Panc1 (cell line): ENCODE results near the gene MAP3K2. TPM values are rescaled to one million over a fixed set of nuclear protein-coding genes. Genes with fewer than 3 reads are reported as not detected.

Experiments used
- ATAC-seq: fragments of 200-7000 bp; cut with Tn5 transposase; 2 replicates; pipeline ENCODE4 v1.9.1; 2020; ENCODE audit warnings: mild to moderate bottlenecking, moderate library complexity
- BruUV-seq: library from RNA; stranded (reverse); fragments of 400-500 nt; replicated peaks from 2 replicates; lab custom pipeline; 2021; lab: Mats Ljungman, UMichigan
- CTCF ChIA-PET: fragments of 300-600 bp; sonication (Branson Sonifier 250); formaldehyde crosslinking; loops from one replicate; lab custom pipeline; 2022; ENCODE audit warnings: antibody characterized with exemption; lab: Charles Lee
- POLR2A ChIA-PET: fragments of 300-600 bp; sonication (Branson Sonifier 250); formaldehyde crosslinking; loops from one replicate; lab custom pipeline; 2022; ENCODE audit warnings: antibody characterized with exemption; lab: Charles Lee
- DNase-seq: peaks from one replicate; pipeline ENCODE4 v3.0.0-alpha.2; 2010; ENCODE audit warnings: low read depth, low spot score
- H3K27ac ChIP-seq: 2 replicates; pipeline ENCODE4 v1.5.1; 2011; ENCODE audit warnings: mild to moderate bottlenecking, low read length, inconsistent platforms
- H3K27me3 ChIP-seq: fragments of 200-500 bp; sonication (Bioruptor generic); 2 replicates; pipeline ENCODE4 v1.6.0; 2014; ENCODE audit warnings: low read length, inconsistent platforms; ENCODE audit not compliant: control insufficient read depth, insufficient read depth
- H3K36me3 ChIP-seq: fragments of 200-500 bp; sonication (Bioruptor generic); 2 replicates; pipeline ENCODE4 v1.5.1; 2014; ENCODE audit warnings: inconsistent platforms, mild to moderate bottlenecking, low read length, moderate library complexity; ENCODE audit not compliant: control insufficient read depth, insufficient read depth
- H3K4me1 ChIP-seq: 2 replicates; pipeline ENCODE4 v1.5.1; 2011; ENCODE audit warnings: inconsistent platforms, mild to moderate bottlenecking, low read length, moderate library complexity; ENCODE audit not compliant: control insufficient read depth, insufficient read depth
- H3K4me3 ChIP-seq, 2 experiments: 2 replicates each; pipeline ENCODE4 v1.5.1; 2011 to 2012; ENCODE audit warnings: low read depth in 2 of 2, low read length in 2 of 2, mild to moderate bottlenecking in 2 of 2, inconsistent platforms in 1 of 2, moderate library complexity in 1 of 2
- H3K9me3 ChIP-seq: fragments of 200-500 bp; sonication (Bioruptor generic); 2 replicates; pipeline ENCODE4 v1.5.1; 2014; ENCODE audit warnings: low read depth, mild to moderate bottlenecking, inconsistent platforms, low read length, moderate library complexity; ENCODE audit not compliant: control insufficient read depth, insufficient read depth
- CTCF ChIP-seq: fragments of 450-650 bp; IDR thresholded peaks from 2 replicates; pipeline ENCODE4 v1.5.1; 2017; ENCODE audit warnings: mild to moderate bottlenecking
- POLR2AphosphoS5 ChIP-seq: IDR thresholded peaks from 2 replicates; pipeline ENCODE4 v1.6.1; 2012; ENCODE audit warnings: mild to moderate bottlenecking, low read depth, low read length, moderate library complexity
- REST ChIP-seq, 2 experiments: IDR thresholded peaks; 2 replicates each; pipeline ENCODE4 v1.6.1; 2011 to 2012; ENCODE audit warnings: low read depth in 2 of 2, control low read depth in 1 of 2, low read length in 1 of 2, mild to moderate bottlenecking in 1 of 2, moderate library complexity in 1 of 2; ENCODE audit not compliant: insufficient read depth in 1 of 2
- SIN3A ChIP-seq: IDR thresholded peaks from 2 replicates; pipeline ENCODE4 v1.6.1; 2012; ENCODE audit warnings: low read depth, mild to moderate bottlenecking, low read length, moderate library complexity, borderline replicate concordance; ENCODE audit not compliant: insufficient read depth
- TCF7L2 ChIP-seq: IDR thresholded peaks from 2 replicates; pipeline ENCODE4 v1.6.1; 2011; ENCODE audit warnings: mild to moderate bottlenecking, low read depth, low read length, inconsistent platforms
- in situ Hi-C: cut with HindIII; loops from 2 replicates; pipeline ENCODE4 v1.10.0; 2016; ENCODE audit warnings: low sequenced_read_pairs, low pct_unique_long_range_greater_than_20kb
- intact Hi-C: fragments of 100-400 bp; cut with micrococcal nuclease; formaldehyde crosslinking; loops from one replicate; pipeline ENCODE4 v1.10.0; 2022; ENCODE audit not compliant: unreplicated experiment
- total RNA-seq: library from RNA; stranded (reverse); gene quantifications from one replicate; pipeline ENCODE4 v1.2.1, GENCODE V29; 2021; ENCODE audit not compliant: unreplicated experiment

Gene MAP3K2
- total RNA-seq, 1 experiment from 2014 or later: 70.6 TPM

DNA sequence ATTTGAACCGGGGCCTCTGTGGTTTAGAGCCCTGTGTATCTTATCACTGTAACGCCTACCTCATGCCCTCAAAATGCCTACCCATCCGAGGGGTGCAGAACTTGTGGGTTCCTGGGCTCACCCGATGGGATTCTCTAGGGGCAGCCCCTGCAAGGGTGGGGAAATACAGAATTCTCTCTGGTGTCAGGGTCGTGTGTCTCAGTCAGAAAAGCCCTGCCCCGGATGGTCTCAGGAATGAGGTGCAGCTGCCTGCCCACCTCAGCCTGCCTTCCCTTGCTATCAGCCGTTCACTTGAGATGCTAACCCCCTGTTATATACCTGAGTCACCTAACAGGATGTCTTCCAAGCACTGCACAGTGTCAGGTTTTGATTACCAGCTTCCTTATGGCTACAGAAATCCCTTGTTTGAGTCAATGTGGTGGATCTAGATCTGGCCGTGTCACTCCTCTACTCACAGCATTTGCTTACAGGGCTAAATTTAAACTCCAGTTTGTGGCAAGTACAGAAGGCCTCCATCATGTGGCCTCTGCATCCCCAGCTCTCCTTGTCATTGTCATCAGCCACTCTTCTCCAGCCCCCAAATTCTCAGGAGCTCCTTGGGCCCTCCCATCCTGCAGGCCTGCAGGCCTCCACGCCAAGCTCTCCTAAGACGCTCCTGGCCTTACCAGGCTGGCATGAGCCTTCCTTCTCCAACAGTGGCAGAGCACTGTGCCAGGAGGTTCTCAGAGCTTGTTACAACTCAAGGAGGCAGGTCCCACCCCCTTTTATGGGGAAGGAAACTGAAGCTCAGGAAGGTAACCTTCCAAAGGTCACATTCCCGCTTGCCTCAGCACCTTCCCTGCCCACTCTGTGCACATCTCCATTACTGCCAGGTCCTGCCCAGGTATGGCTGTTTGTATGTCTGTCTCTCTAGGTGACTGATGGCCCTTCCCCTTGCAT lies 14.3 kb upstream of the MAP3K2 start:
- ChIA-PET CTCF (interaction anchor here (0.6 kb wide), 1 partner anchor 13 kb away, joined by 3 read pairs; no protein-coding TSS in a partner anchor), POLR2A (no interaction called here)
- ATAC-seq (no peak), DNase-seq (no peak)
- no TSS peak for BruUV-seq
- intact Hi-C loops (no loop called here), in situ Hi-C loops (no loop called here)
- TF ChIP-seq REST (IDR thresholded peaks at IDR 0.05; ENCODE audit: insufficient read depth in 1 of 2, low read depth in 2 of 2, low read length in 1 of 2): no peak
- TF ChIP-seq SIN3A: no peak
- no peak for TF ChIP-seq POLR2AphosphoS5
- TF ChIP-seq CTCF: no peak
- TF ChIP-seq TCF7L2: no peak
- Histone ChIP-seq H3K27ac (peak overlapping the region; percentile 10; the same call in 1 of the 2 replicates), H3K4me3 (no peak overlapping the region), H3K36me3 (no peaks in the 10 kb centered on the region), H3K27me3 (no peaks in the 10 kb centered on the region), H3K4me1 (peaks cover 59% of the 10 kb centered on the region), H3K9me3 (no peaks in the 10 kb centered on the region)

DNA sequence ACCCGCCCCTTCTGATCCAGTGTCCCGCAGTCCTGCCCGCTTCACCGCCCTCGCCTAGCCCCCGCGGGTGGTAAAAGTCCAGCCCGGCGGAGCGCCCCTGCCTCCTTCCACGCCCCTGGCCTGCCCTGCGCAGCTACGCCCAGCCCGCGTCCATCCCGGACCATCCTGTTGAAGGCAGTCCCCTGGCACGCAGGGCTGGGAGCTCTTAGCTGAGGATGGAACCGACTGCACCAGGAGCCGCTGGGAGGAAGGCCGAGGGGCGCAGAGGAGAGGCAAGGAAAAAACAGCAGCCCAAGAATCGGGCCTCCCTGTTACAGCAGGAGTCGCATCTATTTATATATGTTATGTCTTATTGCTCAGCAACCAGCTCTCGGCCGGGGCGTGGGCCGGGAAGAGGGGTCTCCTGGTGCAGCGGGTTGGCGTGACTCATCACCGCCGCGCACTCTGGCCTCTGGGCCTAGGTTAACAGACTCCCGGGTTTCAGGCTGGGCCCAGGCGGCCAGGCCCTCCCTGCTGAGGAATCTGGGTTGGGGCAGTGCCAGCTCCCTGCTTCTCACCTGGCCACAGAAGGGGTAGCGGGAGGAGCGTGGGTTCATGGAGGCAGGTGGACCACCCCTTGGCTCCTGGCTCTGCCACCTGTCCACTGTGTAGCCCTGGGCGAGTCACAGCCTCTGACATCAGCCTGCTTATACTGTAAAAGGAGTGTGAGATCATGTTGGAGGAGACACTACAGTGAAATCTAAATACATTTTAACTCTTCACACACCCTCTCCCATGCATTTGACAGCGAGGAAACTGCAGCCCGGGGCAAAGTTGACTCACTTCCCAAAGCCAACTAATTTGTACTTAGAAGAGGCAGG lies 13.4 kb upstream of the MAP3K2 start:
- BruUV-seq: no TSS peak
- H3K9me3 ChIP-seq: no peaks in the 10 kb centered on the region
- H3K4me3 ChIP-seq: no peak overlapping the region
- ChIA-PET CTCF (no interaction called here), POLR2A (no interaction called here)
- H3K4me1 ChIP-seq: peaks cover 55% of the 10 kb centered on the region
- intact Hi-C loops (no loop called here), in situ Hi-C loops (no loop called here)
- H3K36me3 ChIP-seq: no peaks in the 10 kb centered on the region
- ATAC-seq (no peak), DNase-seq (no peak)
- no peak for TF ChIP-seq TCF7L2
- H3K27me3 ChIP-seq: no peaks in the 10 kb centered on the region
- H3K27ac ChIP-seq: peak overlapping the region; percentile 10; the same call in 1 of the 2 replicates
